Measurements from ENCODE around the gene STX1B.

GRCh38 chr16:30986129-30986991, 24.1 kb downstream of the STX1B start:
- TF ChIP-seq, protein P1, sequence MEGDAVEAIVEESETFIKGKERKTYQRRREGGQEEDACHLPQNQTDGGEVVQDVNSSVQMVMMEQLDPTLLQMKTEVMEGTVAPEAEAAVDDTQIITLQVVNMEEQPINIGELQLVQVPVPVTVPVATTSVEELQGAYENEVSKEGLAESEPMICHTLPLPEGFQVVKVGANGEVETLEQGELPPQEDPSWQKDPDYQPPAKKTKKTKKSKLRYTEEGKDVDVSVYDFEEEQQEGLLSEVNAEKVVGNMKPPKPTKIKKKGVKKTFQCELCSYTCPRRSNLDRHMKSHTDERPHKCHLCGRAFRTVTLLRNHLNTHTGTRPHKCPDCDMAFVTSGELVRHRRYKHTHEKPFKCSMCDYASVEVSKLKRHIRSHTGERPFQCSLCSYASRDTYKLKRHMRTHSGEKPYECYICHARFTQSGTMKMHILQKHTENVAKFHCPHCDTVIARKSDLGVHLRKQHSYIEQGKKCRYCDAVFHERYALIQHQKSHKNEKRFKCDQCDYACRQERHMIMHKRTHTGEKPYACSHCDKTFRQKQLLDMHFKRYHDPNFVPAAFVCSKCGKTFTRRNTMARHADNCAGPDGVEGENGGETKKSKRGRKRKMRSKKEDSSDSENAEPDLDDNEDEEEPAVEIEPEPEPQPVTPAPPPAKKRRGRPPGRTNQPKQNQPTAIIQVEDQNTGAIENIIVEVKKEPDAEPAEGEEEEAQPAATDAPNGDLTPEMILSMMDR (IDR thresholded peaks at IDR 0.05), result no peak
- no peak for TF ChIP-seq POLR2A (IDR thresholded peaks at IDR 0.05)
